ENCODE data around the gene SYCP2. TPM values are rescaled to one million over a fixed set of nuclear protein-coding genes. Genes with fewer than 3 reads are reported as not detected.
A peak's percentile ranks its signal among the peaks of the same experiment; 100 is the strongest.

Gene SYCP2
- total and polyA plus RNA-seq, 2 of the 8 experiments (the other 6 are each of a cell fraction or from before 2014, with no cell fraction given), result 0.02 to 0.50 TPM

- TF ChIP-seq, protein P1, sequence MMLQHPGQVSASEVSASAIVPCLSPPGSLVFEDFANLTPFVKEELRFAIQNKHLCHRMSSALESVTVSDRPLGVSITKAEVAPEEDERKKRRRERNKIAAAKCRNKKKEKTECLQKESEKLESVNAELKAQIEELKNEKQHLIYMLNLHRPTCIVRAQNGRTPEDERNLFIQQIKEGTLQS (IDR thresholded peaks at IDR 0.05; ENCODE audit: insufficient read depth, low read depth, low read length), result no peak
- TF ChIP-seq TAF7 (optimal IDR thresholded peaks at IDR 0.05; ENCODE audit: borderline replicate concordance, low read depth, low read length) (peak; percentile 2), CTCF (IDR thresholded peaks at IDR 0.05; ENCODE audit: control extremely low read depth in 1 of 3, insufficient read depth in 1 of 3, low read depth in 1 of 3, low read length in 3 of 3) (no peak)
- TF ChIP-seq, protein P2, sequence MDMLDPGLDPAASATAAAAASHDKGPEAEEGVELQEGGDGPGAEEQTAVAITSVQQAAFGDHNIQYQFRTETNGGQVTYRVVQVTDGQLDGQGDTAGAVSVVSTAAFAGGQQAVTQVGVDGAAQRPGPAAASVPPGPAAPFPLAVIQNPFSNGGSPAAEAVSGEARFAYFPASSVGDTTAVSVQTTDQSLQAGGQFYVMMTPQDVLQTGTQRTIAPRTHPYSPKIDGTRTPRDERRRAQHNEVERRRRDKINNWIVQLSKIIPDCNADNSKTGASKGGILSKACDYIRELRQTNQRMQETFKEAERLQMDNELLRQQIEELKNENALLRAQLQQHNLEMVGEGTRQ (IDR thresholded peaks at IDR 0.05; ENCODE audit: low read length), result no peak
Measured at GRCh38 chr20:59939879-59940128, 6.4 kb upstream of the SYCP2 start (continued).

All from H1 (cell line).